Esophagus squamous epithelium (tissue), 5 donors: ENCODE data around the gene MCRIP1. TPM values are rescaled to one million over a fixed set of nuclear protein-coding genes. Genes with fewer than 3 reads are reported as not detected.

ENCODE experiments used
- DNase-seq: peaks from one replicate; lab custom pipeline; 2025; lab: John Stamatoyannopoulos, UW
- H3K27ac ChIP-seq, 4 donors: fragments of 200-600 bp; sonication (generic); one replicate each; pipeline ENCODE4 v1.5.1; 2016 to 2019; ENCODE audit warnings: mild to moderate bottlenecking in 1 of 4
- H3K27me3 ChIP-seq, 4 donors: fragments of 200-600 bp; sonication (generic); 1 replicate in 3 of 4; 2 replicates in 1 of 4; pipeline versions ENCODE4 v1.5.1 to v1.6.0; 2017 to 2021; ENCODE audit warnings: antibody characterized with exemption in 1 of 4
- H3K36me3 ChIP-seq, 3 donors: fragments of 200-600 bp; sonication (generic); one replicate each; pipeline ENCODE4 v1.5.1; 2016 to 2019
- H3K4me1 ChIP-seq, 3 donors: fragments of 200-600 bp; sonication (generic); one replicate each; pipeline ENCODE4 v1.5.1; 2017 to 2019
- H3K4me3 ChIP-seq, 4 donors: fragments of 200-600 bp; sonication (generic); 1 replicate in 3 of 4; 2 replicates in 1 of 4; pipeline ENCODE4 v1.5.1; 2016 to 2019; ENCODE audit warnings: mild to moderate bottlenecking in 2 of 4, moderate library complexity in 1 of 4
- H3K9me3 ChIP-seq, 3 donors: fragments of 200-600 bp; sonication (generic); one replicate each; pipeline ENCODE4 v1.5.1; 2016 to 2019
- CTCF ChIP-seq, 6 experiments: fragments of 450-650 bp in 4 of 6; fragments of 200-600 bp in 2 of 6; sonication (generic) in 2 of 6; IDR thresholded peaks; one replicate each; pipeline ENCODE4 v1.5.1; 2016 to 2019; ENCODE audit warnings: antibody characterized with exemption in 6 of 6, mild to moderate bottlenecking in 4 of 6, moderate library complexity in 4 of 6
- POLR2A ChIP-seq, 4 donors: fragments of 450-650 bp; IDR thresholded peaks; one replicate each; pipeline ENCODE4 v1.6.1; 2017; ENCODE audit warnings: antibody characterized with exemption in 4 of 4, mild to moderate bottlenecking in 4 of 4, moderate library complexity in 3 of 4
- WGBS, 2 donors: methylation state at CpG; one replicate each; pipeline ENCODE4 v1.1.5; 2018; 5-methylcytosine and 5-hydroxymethylcytosine counted together
- intact Hi-C: fragments of 100-400 bp; cut with DNase I; formaldehyde crosslinking; loops from one replicate; pipeline ENCODE4 v1.15.0; 2022
- total RNA-seq, 4 donors: library from RNA; depleted of rRNA; stranded (reverse); fragments of >200 nt; gene quantifications; one replicate each; pipeline ENCODE4 v1.1.0, GENCODE V29; 2016
- donor health status: DM: yes; HTN: yes; CAD: no.

Gene MCRIP1
- total RNA-seq, 4 donors from 2014 or later: 8.7 to 28.0 (median 13.2) TPM

GRCh38 chr17:81807210-81807719 is 25.8 kb downstream of the MCRIP1 start:
- no peak overlapping the region for H3K4me3 ChIP-seq
- H3K27ac ChIP-seq: no peak overlapping the region
- H3K9me3 ChIP-seq: no peaks in the 10 kb centered on the region
- no peak for TF ChIP-seq POLR2A (IDR thresholded peaks at IDR 0.05)
- no peak for TF ChIP-seq CTCF (IDR thresholded peaks at IDR 0.05)
- no peaks in the 10 kb centered on the region for H3K36me3 ChIP-seq
- WGBS, 2 donors: 33 to 34% methylated on average over 4 to 6 of the region's 18 CpGs
- DNase-seq: no peak
- peaks cover 19 to 100% (median 30%) of the 10 kb centered on the region in 4 donors for H3K27me3 ChIP-seq
- peaks cover 6 to 22% (median 19%) of the 10 kb centered on the region in 3 donors for H3K4me1 ChIP-seq
- intact Hi-C loops: no loop called here

- H3K27ac ChIP-seq: no peak overlapping the region
- no peak for DNase-seq
- intact Hi-C loops: no loop called here
- no peaks in the 10 kb centered on the region for H3K9me3 ChIP-seq
- H3K4me1 ChIP-seq: peaks cover 6 to 22% (median 19%) of the 10 kb centered on the region in 3 donors
- no peaks in the 10 kb centered on the region for H3K36me3 ChIP-seq
- TF ChIP-seq CTCF (IDR thresholded peaks at IDR 0.05) (no peak), POLR2A (IDR thresholded peaks at IDR 0.05) (no peak)
- peaks cover 24 to 100% (median 30%) of the 10 kb centered on the region in 4 donors for H3K27me3 ChIP-seq
- WGBS, 2 donors: 42% methylated on average over 3 of the region's 23 CpGs; no CpG with 5 or more reads in 1 of the 2 donors
- no peak overlapping the region for H3K4me3 ChIP-seq
Measured at GRCh38 chr17:81806461-81807209, 26.5 kb downstream of the MCRIP1 start.

- Histone ChIP-seq H3K9me3 (no peaks in the 10 kb centered on the region), H3K36me3 (no peaks in the 10 kb centered on the region), H3K27ac (no peak overlapping the region), H3K27me3 (peaks cover 24 to 100% (median 33%) of the 10 kb centered on the region in 4 donors), H3K4me3 (no peak overlapping the region), H3K4me1 (peaks cover 6 to 22% (median 19%) of the 10 kb centered on the region in 3 donors)
- intact Hi-C loops: no loop called here
- no peak for DNase-seq
- 20% methylated on average over 2 of the region's 18 CpGs; no CpG with 5 or more reads in 1 of the 2 donors for WGBS, 2 donors
- TF ChIP-seq CTCF (IDR thresholded peaks at IDR 0.05) (no peak), POLR2A (IDR thresholded peaks at IDR 0.05) (no peak)
Measured at GRCh38 chr17:81805707-81806460, 27.2 kb downstream of the MCRIP1 start.

- Histone ChIP-seq H3K4me1 (peaks cover 6 to 22% (median 19%) of the 10 kb centered on the region in 3 donors), H3K27ac (no peak overlapping the region), H3K4me3 (peak overlapping the region in 2 of 4 donors; percentile 34 to 54), H3K9me3 (no peaks in the 10 kb centered on the region), H3K27me3 (peaks cover 24 to 100% (median 33%) of the 10 kb centered on the region in 4 donors), H3K36me3 (no peaks in the 10 kb centered on the region)
- no peak for DNase-seq
- TF ChIP-seq POLR2A (IDR thresholded peaks at IDR 0.05): no peak
- TF ChIP-seq CTCF (IDR thresholded peaks at IDR 0.05): no peak
- WGBS, 2 donors: 2% methylated on average over 8 of the region's 65 CpGs; no CpG with 5 or more reads in 1 of the 2 donors
- intact Hi-C loops: no loop called here
Measured at GRCh38 chr17:81804559-81805399, 28.3 kb downstream of the MCRIP1 start.
